ENCODE results near the gene C1QTNF3.
"Not testable (repeated sequence)": the region's sequence is repeated elsewhere in the genome, so short reads cannot be mapped to it uniquely, and the experiment has no call there.

Gene C1QTNF3

GRCh38 chr5:34021334-34021733 is 21.7 kb downstream of the C1QTNF3 start:
- no peaks in the 10 kb centered on the region; the same call in 1 of the 2 replicates for H3K27me3 ChIP-seq (ENCODE audit: insufficient read depth, low read length)
- H3K27ac ChIP-seq (ENCODE audit: low read depth, low read length): no peak overlapping the region
- peaks cover 8% of the 10 kb centered on the region for H3K4me1 ChIP-seq (ENCODE audit: control insufficient read depth, insufficient read depth, low read length, unreplicated experiment)
- H3K4me3 ChIP-seq (ENCODE audit: low read depth, low read length): no peak overlapping the region
- no peaks in the 10 kb centered on the region for H3K36me3 ChIP-seq (ENCODE audit: insufficient read depth, low read length)
- no peak overlapping the region for H2AFZ ChIP-seq (ENCODE audit: low read length, unreplicated experiment)
- H3K79me2 ChIP-seq (ENCODE audit: control insufficient read depth, insufficient read depth, low read length, unreplicated experiment): no peaks in the 10 kb centered on the region

- H3K4me3 ChIP-seq (ENCODE audit: low read depth, low read length): no peak overlapping the region
- H2AFZ ChIP-seq (ENCODE audit: low read length, unreplicated experiment): no peak overlapping the region
- peaks cover 8% of the 10 kb centered on the region for H3K4me1 ChIP-seq (ENCODE audit: control insufficient read depth, insufficient read depth, low read length, unreplicated experiment)
- H3K79me2 ChIP-seq (ENCODE audit: control insufficient read depth, insufficient read depth, low read length, unreplicated experiment): no peaks in the 10 kb centered on the region
- no peaks in the 10 kb centered on the region for H3K36me3 ChIP-seq (ENCODE audit: insufficient read depth, low read length)
- no peak overlapping the region for H3K27ac ChIP-seq (ENCODE audit: low read depth, low read length)
- H3K27me3 ChIP-seq (ENCODE audit: insufficient read depth, low read length): no peaks in the 10 kb centered on the region; the same call in 1 of the 2 replicates
Measured at GRCh38 chr5:34020726-34021125, 22.3 kb downstream of the C1QTNF3 start.

- Histone ChIP-seq H3K4me3 (ENCODE audit: low read depth, low read length) (no peak overlapping the region), H3K79me2 (ENCODE audit: control insufficient read depth, insufficient read depth, low read length, unreplicated experiment) (no peaks in the 10 kb centered on the region), H3K36me3 (ENCODE audit: insufficient read depth, low read length) (no peaks in the 10 kb centered on the region), H3K4me1 (ENCODE audit: control insufficient read depth, insufficient read depth, low read length, unreplicated experiment) (peaks cover 5% of the 10 kb centered on the region), H3K27me3 (ENCODE audit: insufficient read depth, low read length) (no peaks in the 10 kb centered on the region; the same call in 1 of the 2 replicates), H2AFZ (ENCODE audit: low read length, unreplicated experiment) (no peak overlapping the region), H3K27ac (ENCODE audit: low read depth, low read length) (no peak overlapping the region)
Measured at GRCh38 chr5:34017254-34017653, 25.8 kb downstream of the C1QTNF3 start.

- no peaks in the 10 kb centered on the region for H3K79me2 ChIP-seq (ENCODE audit: control insufficient read depth, insufficient read depth, low read length, unreplicated experiment)
- no peak overlapping the region for H3K27ac ChIP-seq (ENCODE audit: low read depth, low read length)
- no peaks in the 10 kb centered on the region; the same call in 1 of the 2 replicates for H3K27me3 ChIP-seq (ENCODE audit: insufficient read depth, low read length)
- peaks cover 3% of the 10 kb centered on the region for H3K4me1 ChIP-seq (ENCODE audit: control insufficient read depth, insufficient read depth, low read length, unreplicated experiment)
- no peak overlapping the region for H3K4me3 ChIP-seq (ENCODE audit: low read depth, low read length)
- no peaks in the 10 kb centered on the region for H3K36me3 ChIP-seq (ENCODE audit: insufficient read depth, low read length)
- H2AFZ ChIP-seq (ENCODE audit: low read length, unreplicated experiment): no peak overlapping the region
Measured at GRCh38 chr5:34016750-34017149, 26.3 kb downstream of the C1QTNF3 start.

GRCh38 chr5:34016222-34016621 is 26.8 kb downstream of the C1QTNF3 start:
- Histone ChIP-seq H3K4me1 (ENCODE audit: control insufficient read depth, insufficient read depth, low read length, unreplicated experiment) (peaks cover 6% of the 10 kb centered on the region), H2AFZ (ENCODE audit: low read length, unreplicated experiment) (no peak overlapping the region), H3K36me3 (ENCODE audit: insufficient read depth, low read length) (no peaks in the 10 kb centered on the region), H3K4me3 (ENCODE audit: low read depth, low read length) (no peak overlapping the region), H3K27me3 (ENCODE audit: insufficient read depth, low read length) (no peaks in the 10 kb centered on the region; the same call in 1 of the 2 replicates), H3K27ac (ENCODE audit: low read depth, low read length) (no peak overlapping the region), H3K79me2 (ENCODE audit: control insufficient read depth, insufficient read depth, low read length, unreplicated experiment) (no peaks in the 10 kb centered on the region)

- Histone ChIP-seq H3K27me3 (ENCODE audit: insufficient read depth, low read length) (no peaks in the 10 kb centered on the region; the same call in 1 of the 2 replicates), H3K79me2 (ENCODE audit: control insufficient read depth, insufficient read depth, low read length, unreplicated experiment) (no peaks in the 10 kb centered on the region), H3K36me3 (ENCODE audit: insufficient read depth, low read length) (no peaks in the 10 kb centered on the region), H3K27ac (ENCODE audit: low read depth, low read length) (no peak overlapping the region), H3K4me1 (ENCODE audit: control insufficient read depth, insufficient read depth, low read length, unreplicated experiment) (peaks cover 6% of the 10 kb centered on the region), H3K4me3 (ENCODE audit: low read depth, low read length) (no peak overlapping the region), H2AFZ (ENCODE audit: low read length, unreplicated experiment) (no peak overlapping the region)
Measured at GRCh38 chr5:34015120-34015822, 27.7 kb downstream of the C1QTNF3 start.

- no peaks in the 10 kb centered on the region for H3K79me2 ChIP-seq (ENCODE audit: control insufficient read depth, insufficient read depth, low read length, unreplicated experiment)
- H3K27me3 ChIP-seq (ENCODE audit: insufficient read depth, low read length): no peaks in the 10 kb centered on the region; the same call in 1 of the 2 replicates
- H3K36me3 ChIP-seq (ENCODE audit: insufficient read depth, low read length): no peaks in the 10 kb centered on the region
- H3K27ac ChIP-seq (ENCODE audit: low read depth, low read length): no peak overlapping the region
- H3K4me3 ChIP-seq (ENCODE audit: low read depth, low read length): no peak overlapping the region
- H3K4me1 ChIP-seq (ENCODE audit: control insufficient read depth, insufficient read depth, low read length, unreplicated experiment): peaks cover 7% of the 10 kb centered on the region
- no peak overlapping the region for H2AFZ ChIP-seq (ENCODE audit: low read length, unreplicated experiment)
Measured at GRCh38 chr5:34014626-34015025, 28.4 kb downstream of the C1QTNF3 start.

GRCh38 chr5:34013547-34013946 is 29.5 kb downstream of the C1QTNF3 start:
- no peaks in the 10 kb centered on the region for H3K79me2 ChIP-seq (ENCODE audit: control insufficient read depth, insufficient read depth, low read length, unreplicated experiment)
- peaks cover 18% of the 10 kb centered on the region for H3K4me1 ChIP-seq (ENCODE audit: control insufficient read depth, insufficient read depth, low read length, unreplicated experiment)
- no peak overlapping the region for H2AFZ ChIP-seq (ENCODE audit: low read length, unreplicated experiment)
- H3K27ac ChIP-seq (ENCODE audit: low read depth, low read length): no peak overlapping the region
- no peaks in the 10 kb centered on the region for H3K36me3 ChIP-seq (ENCODE audit: insufficient read depth, low read length)
- H3K27me3 ChIP-seq (ENCODE audit: insufficient read depth, low read length): no peaks in the 10 kb centered on the region; the same call in 1 of the 2 replicates
- no peak overlapping the region for H3K4me3 ChIP-seq (ENCODE audit: low read depth, low read length)

- no peaks in the 10 kb centered on the region for H3K36me3 ChIP-seq (ENCODE audit: insufficient read depth, low read length)
- H2AFZ ChIP-seq (ENCODE audit: low read length, unreplicated experiment): no peak overlapping the region
- H3K4me3 ChIP-seq (ENCODE audit: low read depth, low read length): no peak overlapping the region
- H3K27ac ChIP-seq (ENCODE audit: low read depth, low read length): no peak overlapping the region
- no peaks in the 10 kb centered on the region for H3K79me2 ChIP-seq (ENCODE audit: control insufficient read depth, insufficient read depth, low read length, unreplicated experiment)
- H3K4me1 ChIP-seq (ENCODE audit: control insufficient read depth, insufficient read depth, low read length, unreplicated experiment): peaks cover 18% of the 10 kb centered on the region
- H3K27me3 ChIP-seq (ENCODE audit: insufficient read depth, low read length): no peaks in the 10 kb centered on the region; the same call in 1 of the 2 replicates
Measured at GRCh38 chr5:34012791-34013190, 30.2 kb downstream of the C1QTNF3 start.

GRCh38 chr5:34011536-34011935 is 31.5 kb downstream of the C1QTNF3 start:
- Histone ChIP-seq H3K27ac (ENCODE audit: low read depth, low read length) (no peak overlapping the region), H3K4me1 (ENCODE audit: control insufficient read depth, insufficient read depth, low read length, unreplicated experiment) (peaks cover 24% of the 10 kb centered on the region), H3K36me3 (ENCODE audit: insufficient read depth, low read length) (no peaks in the 10 kb centered on the region), H3K4me3 (ENCODE audit: low read depth, low read length) (no peak overlapping the region), H3K79me2 (ENCODE audit: control insufficient read depth, insufficient read depth, low read length, unreplicated experiment) (peaks cover 2% of the 10 kb centered on the region), H2AFZ (ENCODE audit: low read length, unreplicated experiment) (no peak overlapping the region), H3K27me3 (ENCODE audit: insufficient read depth, low read length) (no peaks in the 10 kb centered on the region)

- H3K27ac ChIP-seq (ENCODE audit: low read depth, low read length); H3K27me3 ChIP-seq (ENCODE audit: insufficient read depth, low read length): not testable (repeated sequence)
- peaks cover 30% of the 10 kb centered on the region for H3K4me1 ChIP-seq (ENCODE audit: control insufficient read depth, insufficient read depth, low read length, unreplicated experiment)
Measured at GRCh38 chr5:34010146-34010545, 32.9 kb downstream of the C1QTNF3 start.

More at GRCh38 chr5:34010146-34010545, 32.9 kb downstream of the C1QTNF3 start:
- H3K79me2 ChIP-seq (ENCODE audit: control insufficient read depth, insufficient read depth, low read length, unreplicated experiment); H2AFZ ChIP-seq (ENCODE audit: low read length, unreplicated experiment); H3K36me3 ChIP-seq (ENCODE audit: insufficient read depth, low read length); H3K4me3 ChIP-seq (ENCODE audit: low read depth, low read length): not testable (repeated sequence)
